GM12891 (cell line): Measurements from ENCODE around the gene DNAJC13.

Experiments
- POLR2A ChIP-seq: IDR thresholded peaks from 2 replicates; pipeline ENCODE4 v1.6.1; 2011; ENCODE audit warnings: low read depth, low read length, control low read depth
- POLR2AphosphoS5 ChIP-seq: IDR thresholded peaks from 2 replicates; pipeline ENCODE4 v1.6.1; 2011; ENCODE audit warnings: low read depth, low read length, control low read depth
- SPI1 ChIP-seq: IDR thresholded peaks from 2 replicates; pipeline ENCODE4 v1.6.1; 2011; ENCODE audit warnings: low read depth, low read length, control low read depth

GRCh38 chr3:132486099-132486498, 68.8 kb downstream of the DNAJC13 start:
- TF ChIP-seq POLR2AphosphoS5 (no peak), POLR2A (no peak), SPI1 (no peak)
